CD4-positive, alpha-beta T cell treated with Interleukin-15 for 1 hour (primary cell): ENCODE data around the gene CIDEB.
A peak's percentile ranks its signal among the peaks of the same experiment; 100 is the strongest.
"Not testable (repeated sequence)": the region's sequence is repeated elsewhere in the genome, so short reads cannot be mapped to it uniquely, and the experiment has no call there.

ENCODE experiments used
- DNase-seq: peaks from one replicate; pipeline ENCODE4 v3.0.0-alpha.2; 2020

CIDEB gene

GRCh38 chr14:24307575-24308341 is at the start of gene CIDEB:
Gene CIDEB, minus strand, starts transcription at chr14:24307977. Its CDS starts 119 bp downstream, at chr14:24307858.
- DNase-seq, result peak; percentile 63

- no peak for DNase-seq
Observed at GRCh38 chr14:24356208-24356607, 48.4 kb upstream of the CIDEB start.

DNA sequence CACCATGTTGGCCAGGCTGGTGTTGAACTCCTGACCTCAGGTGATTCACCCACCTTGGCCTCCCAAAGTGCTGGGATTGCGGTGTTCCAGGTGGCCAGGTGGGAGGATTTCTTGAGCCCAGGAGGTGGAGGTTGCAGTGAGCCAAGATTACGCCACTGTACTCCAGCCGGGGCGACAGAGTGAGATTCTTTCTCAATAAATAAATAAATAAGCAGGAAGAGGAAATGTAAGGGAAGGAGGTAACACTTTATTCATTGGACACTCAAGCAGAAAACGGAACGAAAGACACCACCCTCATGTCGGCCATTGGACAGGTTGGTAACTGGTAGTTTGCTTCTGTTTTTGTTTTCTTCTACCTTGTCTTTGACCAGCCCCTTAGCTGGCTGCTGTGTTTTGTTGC is 47.2 kb upstream of the CIDEB start:
- DNase-seq, result no peak

GRCh38 chr14:24354482-24354825 is 46.7 kb upstream of the CIDEB start:
- DNase-seq, result not testable (repeated sequence)

DNA sequence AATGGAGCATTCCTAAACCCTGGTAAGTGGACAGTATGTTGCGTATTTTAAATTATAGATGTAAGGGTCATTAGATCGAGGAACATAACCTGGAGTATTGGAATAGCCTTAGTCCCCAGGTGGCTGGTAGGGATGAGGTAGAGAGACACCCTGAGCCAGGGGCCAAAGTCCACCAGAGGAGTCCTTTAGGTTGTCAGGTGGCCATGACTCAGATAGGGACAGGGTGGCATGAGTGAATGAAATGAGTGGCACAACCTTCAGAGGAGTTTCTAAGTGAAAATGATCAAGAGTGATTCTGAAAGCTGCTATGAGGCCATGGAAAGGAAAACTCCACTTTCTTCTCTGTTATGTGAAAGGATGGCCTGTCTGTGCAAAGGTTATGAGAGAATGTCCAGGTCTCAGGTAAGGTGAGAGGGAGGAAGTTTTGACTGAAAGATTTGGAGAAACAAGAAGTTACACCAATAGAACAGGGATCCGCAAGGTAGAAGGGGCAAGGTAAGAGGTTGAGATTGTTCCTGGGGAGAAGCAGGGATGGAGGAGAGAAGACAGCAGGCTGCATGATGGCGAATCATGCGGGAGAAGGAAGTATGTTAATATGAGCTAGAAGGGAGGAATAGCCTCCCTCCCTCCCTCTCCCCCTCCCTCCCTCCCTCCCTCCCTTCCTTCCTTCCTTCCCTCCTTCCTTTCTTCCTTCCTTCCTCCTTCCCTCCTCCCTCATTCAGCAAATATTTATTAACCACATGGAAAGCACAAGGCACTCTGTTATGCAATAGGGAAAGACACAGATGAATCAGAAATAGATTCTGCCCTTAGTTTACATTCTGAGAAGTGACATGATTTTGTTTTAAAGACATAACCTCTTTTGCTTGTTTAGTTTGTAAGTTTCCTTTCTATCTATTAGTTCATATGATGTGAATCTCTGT is 46.0 kb upstream of the CIDEB start:
- no peak for DNase-seq

DNA sequence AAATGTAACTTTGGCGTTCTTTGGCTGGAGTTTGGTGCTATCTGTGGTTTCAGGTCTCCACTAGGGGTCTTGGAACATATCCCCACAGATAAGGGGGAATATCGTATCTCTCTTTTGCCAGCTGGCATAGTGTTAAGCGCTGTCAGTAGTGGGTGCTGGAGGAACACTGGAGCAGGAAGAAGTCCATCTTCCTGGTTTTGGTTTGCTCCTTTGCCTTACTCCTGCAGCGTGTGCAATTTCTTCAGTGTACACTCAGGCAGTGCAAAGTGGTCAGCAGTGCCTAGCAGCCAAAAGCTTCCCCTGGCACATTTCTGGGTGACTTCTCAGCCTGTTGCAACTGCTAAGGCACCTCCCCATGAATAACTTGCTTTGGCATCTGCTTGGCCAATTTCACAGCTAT is 43.7 kb upstream of the CIDEB start:
- no peak for DNase-seq

GRCh38 chr14:24349742-24350141 is 42.0 kb upstream of the CIDEB start:
- DNase-seq, result no peak

- no peak for DNase-seq
Observed at GRCh38 chr14:24348186-24348585, 40.4 kb upstream of the CIDEB start.

- no peak for DNase-seq
Observed at GRCh38 chr14:24347134-24347533, 39.4 kb upstream of the CIDEB start.

DNA sequence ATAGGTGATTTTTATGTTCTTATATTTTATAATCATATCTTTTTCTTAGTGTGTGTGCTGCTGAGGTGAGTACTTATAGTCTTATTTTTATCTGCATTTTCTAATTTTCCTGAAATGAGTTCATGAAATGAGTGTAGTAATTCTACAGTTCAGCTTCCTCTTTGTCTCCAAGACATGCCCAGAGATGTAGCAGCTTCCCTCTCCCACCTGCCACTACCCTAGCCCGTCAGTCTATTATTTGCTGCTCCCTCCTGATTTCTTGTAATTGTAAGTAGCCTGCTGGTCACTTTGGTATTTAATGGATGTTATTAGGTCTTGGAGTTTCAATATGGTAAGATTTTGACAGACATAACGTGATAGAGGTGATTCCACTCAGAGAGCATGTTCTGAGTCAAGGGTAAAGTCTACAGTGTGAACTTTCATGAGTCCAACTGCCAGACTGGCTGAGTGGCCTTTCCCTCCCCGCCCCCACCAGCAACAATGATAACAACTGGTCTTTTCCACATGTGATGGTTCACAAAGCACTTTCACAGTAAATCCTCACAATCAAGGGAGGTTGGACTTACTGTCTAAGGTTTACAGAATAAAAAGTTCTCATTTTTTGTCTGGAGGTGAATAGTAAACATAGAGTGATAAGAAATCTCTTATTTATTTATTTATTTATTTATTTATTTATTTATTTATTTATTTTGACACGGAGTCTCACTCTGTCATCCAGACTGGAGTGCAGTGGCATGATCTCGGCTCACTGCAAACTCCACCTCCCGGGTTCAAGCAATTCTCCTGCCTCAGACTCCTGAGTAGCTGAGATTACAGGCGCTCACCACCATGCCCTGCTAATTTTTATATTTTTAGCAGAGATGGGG is 36.3 kb upstream of the CIDEB start:
- no peak for DNase-seq

GRCh38 chr14:24342889-24343288 is 35.1 kb upstream of the CIDEB start:
- DNase-seq, result no peak

DNA sequence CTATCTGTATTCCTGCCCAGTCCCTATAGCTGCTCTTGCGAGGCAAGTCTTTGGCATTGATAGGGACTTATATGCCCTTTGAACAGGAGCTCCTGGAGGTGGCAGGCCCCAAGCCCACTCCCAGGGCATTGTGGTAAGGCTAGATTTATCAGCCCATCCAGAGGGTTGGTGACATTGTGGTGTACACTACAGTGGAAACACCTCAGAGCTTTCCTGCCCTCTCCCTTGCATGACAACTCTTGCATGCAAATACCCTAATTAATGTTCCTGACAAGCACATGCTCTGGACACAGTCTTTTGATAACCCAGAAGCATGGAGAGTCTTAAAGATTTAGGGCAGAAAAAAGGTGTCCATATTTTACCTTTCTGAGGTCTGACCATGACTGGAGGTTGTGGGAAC is 32.8 kb upstream of the CIDEB start:
- no peak for DNase-seq

DNA sequence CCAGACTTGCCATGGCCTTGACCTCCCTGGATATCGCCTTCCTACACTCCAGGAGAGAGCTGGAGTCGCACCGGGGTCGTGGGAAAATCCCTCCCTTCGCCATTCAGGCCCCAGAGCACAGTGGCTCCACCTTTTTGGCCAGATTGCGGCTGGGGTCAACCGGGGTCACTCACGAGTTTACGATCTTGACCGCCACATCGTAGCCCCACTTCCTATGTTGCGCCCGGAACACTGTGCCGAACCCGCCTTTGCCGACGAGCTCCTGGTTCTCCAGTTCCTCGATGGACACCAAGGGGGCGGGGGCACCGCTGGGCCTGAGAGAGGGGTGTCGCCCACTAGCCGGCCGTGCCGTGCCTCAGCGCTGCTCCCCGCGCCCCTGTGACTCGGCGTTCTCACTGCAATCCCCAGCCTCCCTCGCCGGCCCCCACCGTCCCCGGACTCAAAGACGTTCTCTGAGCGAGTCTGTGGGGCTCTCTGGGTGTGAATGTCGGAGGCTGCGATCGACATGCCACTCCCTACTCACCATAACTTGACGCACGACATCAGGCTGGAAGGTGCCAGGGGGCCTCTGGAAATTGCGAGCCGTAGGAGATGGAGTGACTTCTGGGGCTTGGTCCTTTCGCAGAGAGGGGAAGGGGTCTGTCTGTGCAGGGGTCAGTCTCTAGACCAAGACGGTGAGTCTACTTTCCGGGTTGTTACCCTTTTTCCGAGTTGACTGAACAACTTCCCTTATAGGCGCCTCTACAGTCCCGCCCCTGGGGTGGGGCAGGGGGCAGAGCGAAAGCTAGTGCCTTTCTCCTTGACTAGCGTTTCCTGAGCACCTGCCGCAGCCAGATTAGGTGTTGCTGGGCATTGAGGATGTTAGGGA is 31.7 kb upstream of the CIDEB start, which contains the start of gene RIPK3:
RIPK3 (minus strand) TSS at position 708 of the 868 bp plus-strand sequence; CDS start at position 543, 165 bp downstream.
- peak; percentile 64 for DNase-seq

DNA sequence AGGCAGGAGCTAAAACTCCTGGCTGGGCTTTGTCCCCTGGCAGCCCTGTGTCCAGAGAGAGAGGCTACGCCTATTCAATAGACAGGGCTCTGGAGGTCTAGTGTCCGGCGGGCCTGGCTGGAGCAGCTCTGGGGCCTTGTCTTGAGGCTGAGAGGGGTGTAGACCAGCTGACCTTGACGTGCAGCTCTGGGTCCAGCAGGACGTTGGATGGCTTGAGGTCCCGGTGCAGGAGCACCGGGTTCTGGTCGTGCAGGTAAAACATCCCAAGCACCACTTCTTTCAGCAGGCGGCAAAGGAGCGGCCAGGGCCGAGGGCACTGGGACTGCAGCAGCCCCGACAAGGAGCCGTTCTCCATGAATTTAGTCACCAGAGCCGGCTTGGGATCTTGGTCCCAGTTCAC is 31.1 kb upstream of the CIDEB start:
- DNase-seq, result no peak

GRCh38 chr14:24337824-24338175 is 30.0 kb upstream of the CIDEB start:
- DNase-seq, result no peak

DNA sequence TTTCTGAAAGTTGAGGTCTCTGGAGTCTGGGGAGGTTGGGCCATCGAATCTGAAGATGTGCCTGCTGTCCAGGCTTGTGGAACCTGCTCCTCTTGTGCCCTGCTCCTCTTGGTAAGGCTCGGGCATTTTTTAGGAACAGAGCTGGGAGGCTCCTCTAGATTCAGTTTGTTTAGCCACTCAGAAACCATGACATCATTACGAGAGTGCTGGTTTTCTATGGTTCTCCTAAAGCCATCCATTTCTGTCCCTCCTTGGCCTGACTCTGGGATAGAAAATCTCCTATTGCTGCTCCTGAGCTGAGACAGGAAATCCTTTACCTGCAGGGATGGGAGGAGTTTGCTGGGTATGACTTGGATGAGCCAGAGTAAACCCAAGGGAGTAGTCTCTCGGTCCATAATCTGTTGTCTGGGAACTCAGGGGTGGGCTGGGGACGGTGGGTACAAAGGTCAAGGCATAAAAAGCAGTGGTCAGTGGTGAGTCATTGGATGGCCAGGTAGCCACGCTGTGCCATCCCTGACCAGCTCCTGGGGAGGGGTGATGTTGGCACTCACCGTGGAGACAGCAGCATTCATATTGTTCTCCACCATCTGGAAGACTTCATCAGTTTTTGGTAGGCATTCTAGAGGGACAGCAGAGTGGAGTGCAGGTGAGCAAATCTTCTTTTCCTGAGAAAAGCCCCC is 29.5 kb upstream of the CIDEB start:
- DNase-seq, result no peak

DNA sequence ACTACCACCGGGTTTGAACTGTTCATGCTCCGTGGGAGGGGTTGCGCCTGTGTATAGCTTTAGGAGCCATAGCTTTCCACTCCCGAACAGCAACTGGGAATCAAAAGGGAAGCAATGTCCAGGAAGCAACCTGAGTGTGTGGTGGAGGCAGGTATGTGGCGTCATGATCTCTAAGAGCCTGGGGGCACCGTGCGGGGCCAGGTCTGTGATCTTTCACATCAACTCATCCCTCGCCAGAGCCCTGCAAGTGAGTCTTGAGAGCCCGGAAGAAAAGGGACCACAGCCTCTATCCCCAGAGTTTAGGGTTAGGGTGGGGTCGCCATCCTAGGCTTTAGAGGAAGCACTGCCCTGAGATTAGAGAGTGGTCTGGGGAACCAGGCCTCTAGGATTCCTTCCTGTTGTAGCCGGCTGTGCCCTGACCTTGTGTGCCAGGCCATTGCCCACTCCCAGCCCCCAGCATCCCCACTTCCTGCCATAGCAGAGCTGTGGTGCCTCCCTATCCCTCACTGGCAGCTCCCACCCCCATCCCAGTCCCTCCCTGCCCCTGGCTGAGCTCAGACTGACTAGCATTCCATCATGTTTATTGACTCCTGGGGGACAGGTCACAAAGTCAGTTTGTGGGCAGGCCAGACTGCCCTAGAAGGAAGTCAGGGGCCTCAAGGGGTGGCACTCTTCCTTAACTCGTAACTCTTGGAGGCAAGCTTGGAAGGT is 27.8 kb upstream of the CIDEB start:
- no peak for DNase-seq

DNA sequence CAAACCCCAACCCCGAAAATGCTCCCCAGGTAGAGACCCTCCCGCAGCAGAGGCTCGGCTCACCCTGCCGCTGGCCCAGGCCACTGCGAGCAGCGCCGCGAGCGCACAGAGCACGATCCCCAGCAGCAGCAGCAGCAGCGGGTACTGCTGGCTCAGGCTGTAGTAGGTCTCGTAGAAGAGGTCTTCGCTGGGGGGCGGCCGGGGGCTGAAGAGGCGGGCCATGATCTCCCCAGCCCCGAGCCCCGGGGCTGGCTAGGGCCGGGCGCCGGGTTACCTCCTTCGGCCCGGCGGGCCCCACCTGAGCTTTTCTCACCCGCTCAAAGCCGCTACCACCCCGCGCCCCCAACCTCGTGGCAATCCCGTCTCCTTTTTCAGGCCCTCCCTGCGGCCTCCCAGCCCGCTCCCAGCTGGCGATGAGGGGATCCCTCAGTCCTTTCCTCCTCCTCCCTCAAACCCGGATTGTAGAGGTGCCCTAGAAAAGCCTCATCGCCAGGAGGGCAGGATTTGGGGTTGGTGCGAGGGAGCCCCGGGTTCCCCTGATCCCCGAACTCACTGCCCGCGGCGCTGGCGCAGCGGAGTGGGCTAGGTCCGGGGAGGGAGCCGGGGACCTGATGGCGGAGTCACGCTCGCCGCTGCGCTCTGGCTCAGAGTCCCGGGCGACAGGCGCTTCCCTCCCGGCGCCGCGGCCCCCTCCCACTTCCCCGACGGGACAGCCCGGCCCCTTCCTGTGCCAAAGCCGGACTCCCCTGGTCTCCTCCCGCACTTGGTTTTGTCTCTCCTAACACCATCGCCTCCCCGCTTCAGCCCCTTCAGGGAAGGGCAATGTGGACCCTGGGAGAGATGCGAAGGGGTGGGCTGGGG is 26.9 kb upstream of the CIDEB start, which contains the start of gene ADCY4:
ADCY4 (minus strand) TSS at position 641 of the 861 bp plus-strand sequence; CDS start at position 222, 419 bp downstream.
- no peak for DNase-seq

DNA sequence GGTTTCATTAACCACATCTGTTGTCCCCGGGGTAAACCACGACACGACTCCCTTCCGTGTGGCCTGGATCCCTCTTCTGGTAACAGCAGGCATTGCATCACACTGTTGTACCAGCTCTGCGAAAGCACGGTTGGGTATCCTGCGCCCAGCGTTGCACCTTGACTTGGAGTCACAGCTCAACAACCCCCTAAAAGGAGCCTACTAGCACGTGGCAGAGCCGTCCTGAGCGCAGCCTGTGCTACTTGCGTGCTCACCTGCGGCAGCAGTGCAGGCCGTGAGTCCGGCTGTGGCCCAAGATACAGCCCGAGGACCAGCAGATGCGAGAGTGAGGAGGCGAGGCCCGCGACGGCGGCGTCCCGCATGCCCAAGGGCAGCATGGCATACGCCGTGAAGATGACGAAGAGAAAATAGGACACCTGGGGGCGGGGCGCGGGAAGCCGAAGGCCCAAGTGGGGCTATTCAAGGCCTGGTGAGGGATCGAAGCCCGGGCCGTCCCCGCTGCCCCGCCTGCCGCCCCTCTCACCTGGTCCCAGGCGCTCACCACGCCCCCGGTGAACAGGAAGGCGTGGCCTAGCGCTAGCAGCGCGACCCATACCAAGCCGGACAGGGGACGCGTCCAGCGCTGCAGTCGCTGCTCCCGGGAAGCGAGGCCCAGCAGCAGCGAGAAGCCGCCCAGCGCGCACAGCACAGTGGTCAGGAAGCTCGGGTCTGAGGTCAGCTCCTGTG is 24.7 kb upstream of the CIDEB start:
- DNase-seq, result peak; percentile 90
